Measurements from ENCODE around the gene DDX41.
"Not testable (repeated sequence)": the region's sequence is repeated elsewhere in the genome, so short reads cannot be mapped to it uniquely, and the experiment has no call there.

DDX41 gene

DNA sequence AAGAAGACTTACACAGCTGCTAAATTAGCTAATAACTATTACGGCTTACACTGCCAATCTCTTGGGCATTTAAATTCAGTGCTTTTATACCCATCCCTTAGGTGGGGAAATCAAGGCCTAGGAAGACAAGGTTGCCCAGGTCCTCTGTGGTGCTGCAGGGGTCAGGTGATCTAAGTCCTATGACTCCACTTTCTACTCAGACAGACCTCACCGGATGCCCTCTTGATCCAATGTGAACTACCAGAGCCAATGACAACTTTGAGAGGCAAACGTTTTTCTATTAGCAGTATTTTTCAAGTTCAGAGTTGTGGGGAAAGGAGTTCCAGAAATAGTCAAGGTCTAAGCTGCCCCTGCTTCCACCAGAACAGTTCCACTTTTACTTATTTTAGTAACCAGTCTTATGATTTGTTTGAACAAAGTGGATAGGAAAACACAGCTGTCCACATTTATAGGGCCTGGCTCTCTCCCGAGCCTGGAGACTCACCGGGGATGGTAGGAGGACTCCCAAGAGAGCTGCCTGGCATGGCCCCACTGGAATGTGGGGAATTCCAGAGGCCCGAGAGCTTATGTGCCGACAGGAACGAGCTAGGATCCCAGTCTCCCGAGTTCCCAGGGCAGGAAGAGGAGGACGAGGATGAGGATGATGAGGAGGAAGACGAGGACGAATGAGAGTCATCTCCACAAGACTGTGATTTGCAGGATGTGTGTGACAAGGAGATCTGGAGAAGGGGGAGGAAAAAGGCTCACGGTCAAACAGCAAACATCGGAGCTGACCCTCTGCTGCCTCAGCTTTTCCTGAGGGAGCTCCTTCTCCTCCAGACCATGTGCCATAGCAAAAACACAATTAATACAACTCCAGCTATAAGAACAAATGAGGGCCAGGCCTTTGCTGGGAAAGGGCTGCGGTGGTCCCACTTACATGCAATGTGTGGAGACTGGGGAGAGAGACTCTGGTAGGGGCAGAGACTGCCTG is 20.9 kb upstream of the DDX41 start:
- no peak for DNase-seq

DNA sequence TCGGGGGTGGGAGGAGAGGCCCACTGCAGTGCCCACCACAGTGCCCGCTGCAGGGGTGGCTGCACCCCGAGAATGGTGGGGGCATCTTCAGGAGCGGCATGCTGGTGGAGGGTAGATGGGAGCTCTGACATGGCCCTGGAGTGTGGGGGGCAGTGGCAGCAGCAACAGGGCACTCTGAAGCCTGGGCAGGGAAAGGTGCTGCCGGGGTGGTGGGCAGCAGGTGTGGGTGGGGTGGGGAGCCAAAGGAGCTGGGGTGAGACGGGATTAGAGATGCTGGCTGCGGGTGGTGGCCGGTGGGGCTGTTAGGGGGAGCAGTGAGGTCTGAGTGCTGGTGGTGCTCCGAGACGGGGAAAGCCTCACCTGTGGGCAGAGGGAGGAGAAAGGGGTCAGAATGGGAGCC is 19.6 kb upstream of the DDX41 start:
- DNase-seq: no peak

DNA sequence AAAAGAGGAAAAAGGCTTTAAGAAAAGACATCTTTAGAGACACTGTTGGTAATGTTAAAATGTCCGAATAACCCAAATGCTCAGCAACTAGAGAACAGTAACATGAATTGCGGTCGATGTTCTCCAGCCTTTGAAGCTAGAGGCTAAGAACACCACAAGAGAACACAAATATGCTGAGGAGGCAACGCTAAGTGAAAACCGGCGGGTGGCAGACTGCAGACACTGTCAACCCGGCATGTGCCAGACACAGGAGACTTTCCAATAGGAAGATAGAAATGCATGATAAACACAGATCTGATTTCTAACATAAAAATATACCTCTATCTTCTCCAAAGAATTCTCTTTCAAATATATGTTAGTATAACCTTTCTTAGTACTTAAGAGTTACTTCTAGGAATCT is 18.4 kb upstream of the DDX41 start:
- DNase-seq: no peak

DNA sequence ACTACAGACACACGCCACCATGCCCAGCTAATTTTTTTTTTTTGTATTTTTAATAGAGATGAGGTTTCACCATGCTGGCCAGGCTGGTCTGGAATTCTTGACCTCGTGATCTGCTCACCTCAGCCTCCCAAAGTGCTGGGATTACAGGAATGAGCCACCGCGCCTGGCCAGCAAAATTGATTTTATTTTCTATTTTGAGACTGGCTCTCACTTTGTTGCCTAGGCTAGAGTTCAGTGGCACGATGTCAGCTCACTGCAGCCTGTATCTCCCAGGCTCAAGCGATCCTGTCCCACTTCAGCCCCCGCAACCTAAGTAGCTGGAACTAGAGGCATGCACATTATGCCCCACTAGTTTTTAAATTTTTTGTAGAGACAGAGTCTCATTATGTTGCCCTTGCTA is 17.7 kb upstream of the DDX41 start:
- not testable (repeated sequence) for DNase-seq

DNA sequence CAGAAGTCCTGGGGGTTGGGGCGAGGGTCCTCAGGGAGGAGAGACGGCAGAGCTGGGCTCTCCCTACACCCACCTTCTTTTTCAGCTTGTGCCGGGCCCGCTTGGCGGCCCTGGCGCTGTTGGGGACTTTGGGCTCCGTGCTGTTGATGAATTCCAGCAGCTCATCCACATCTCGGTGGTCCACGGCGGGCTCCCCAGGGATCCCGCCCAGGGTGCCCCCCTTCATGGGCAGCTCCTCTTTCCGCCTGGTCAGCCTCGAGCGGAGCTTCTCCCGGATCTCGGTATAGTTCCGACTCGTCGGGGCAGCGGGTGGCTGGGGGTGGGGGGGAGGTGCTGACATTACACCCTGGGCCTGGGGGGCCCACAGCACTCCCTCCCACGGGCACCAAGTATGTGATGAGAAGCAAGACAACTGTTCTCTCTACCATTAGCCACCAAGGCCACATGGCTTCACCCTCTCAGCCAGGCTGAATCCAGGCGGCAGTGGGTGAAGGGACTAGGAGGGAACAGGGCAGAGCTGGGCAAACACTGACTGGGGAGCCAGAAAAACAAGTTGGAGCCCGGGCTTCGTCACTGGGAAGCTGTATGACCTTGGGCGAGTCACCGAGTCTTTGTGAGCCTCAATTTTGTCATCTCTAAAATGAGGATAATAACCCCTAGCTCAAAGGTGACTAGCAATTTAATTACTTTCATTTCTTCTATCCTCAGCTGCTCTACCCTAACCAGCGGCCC is 14.6 kb upstream of the DDX41 start:
- no peak for DNase-seq

DNA sequence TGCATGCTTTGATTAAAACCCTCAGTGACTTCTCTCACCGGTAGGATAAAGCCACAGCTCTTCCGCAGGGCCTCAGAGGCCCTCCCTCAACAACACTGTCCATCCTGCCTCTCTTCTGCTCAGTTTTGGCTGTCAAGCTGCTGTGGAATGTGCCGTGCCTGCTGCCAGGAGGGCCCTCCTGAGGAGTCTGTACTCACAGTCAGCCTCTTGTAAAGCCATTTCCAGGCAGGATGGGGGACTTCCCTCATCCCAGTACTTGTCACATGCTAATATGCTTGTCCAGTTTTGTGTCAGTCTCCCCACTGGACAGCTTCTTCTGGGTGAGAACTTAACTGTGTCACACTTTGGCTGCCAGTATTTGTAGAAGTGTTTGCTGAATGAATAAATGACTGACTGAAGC is 13.9 kb upstream of the DDX41 start:
- no peak for DNase-seq

DNA sequence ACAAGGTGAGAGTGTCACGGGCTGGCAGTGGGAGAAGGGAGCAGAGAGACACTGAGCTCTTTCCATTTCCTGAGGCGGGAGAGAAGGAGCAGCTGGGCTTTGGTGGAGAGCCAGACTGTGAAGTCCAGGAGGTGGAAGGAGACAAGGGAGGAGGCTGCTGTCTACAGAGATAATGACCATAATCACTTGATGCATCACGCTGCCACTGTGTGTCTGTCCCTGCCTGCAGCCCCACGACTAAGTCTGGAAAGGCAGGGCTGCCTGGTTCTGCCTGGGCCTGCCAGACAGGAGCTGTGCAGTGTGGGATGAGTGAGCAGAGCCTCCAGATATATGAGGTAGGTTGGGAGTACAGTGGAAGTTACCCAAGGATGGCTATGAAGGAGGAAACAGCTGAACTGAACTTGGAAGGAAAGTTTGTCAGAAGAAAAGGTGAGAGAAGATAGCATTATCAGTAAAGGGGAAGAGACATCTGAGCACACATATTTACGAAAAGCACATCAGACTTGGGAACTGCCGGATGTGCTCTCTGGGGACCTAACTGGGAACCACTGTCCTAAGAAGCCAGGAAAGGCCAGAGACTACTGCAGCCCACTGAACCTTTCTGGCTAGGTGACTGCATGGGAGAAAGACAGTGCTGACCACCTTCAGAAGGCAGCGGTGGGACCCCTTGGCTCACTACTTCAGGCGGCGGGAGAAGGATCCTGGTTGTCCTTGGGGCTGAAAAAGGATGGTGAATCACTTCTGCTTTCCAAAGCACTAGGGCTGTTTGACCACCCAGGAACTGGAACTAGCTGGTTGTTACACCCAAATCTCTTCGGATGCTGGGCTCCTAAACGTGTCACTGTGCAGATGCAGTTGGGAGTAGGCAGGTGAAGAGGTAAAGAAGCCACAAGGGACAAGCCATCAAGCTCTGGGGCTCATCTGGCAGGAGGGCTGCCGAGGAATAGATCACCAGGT is 12.8 kb upstream of the DDX41 start:
- no peak for DNase-seq

DNA sequence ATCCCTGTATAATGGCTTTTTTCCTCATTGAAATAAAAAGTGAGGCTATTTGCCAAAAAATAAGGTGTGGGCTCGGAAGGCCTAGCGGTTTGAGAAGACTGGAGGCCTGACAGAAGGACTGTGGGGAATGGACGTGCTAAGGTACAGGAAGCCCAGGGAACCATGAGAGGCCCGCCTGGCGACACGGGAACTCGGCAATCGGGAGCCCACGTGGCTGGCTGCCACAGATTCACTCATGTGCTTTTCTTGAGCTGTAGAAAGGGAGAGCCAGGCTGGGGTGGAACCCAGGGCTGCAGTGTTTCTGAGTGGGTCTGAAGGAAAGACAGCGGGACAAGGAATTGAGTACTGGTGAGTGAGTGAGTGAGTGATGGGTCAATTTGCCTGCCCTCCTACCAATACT is 11.9 kb upstream of the DDX41 start:
- DNase-seq: no peak

DNA sequence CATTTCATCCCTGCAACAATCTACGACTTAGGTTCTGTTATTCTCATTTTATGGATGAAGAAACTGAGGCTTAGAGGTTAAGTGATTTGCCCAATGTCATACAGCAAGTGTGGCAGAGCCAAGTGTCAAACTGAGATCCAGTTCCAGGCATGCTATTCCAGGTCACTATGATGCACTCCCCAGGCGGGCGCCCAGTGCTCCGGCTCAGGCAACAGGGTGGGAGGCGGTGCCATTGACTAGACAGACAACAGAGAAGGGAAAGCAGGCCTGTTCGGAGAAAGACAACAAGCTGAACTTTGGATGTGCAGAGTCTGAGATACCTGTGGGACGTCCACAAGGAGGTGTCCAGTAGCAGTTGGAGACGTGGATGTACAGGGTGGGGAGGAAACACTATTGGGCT is 10.8 kb upstream of the DDX41 start:
- no peak for DNase-seq

DNA sequence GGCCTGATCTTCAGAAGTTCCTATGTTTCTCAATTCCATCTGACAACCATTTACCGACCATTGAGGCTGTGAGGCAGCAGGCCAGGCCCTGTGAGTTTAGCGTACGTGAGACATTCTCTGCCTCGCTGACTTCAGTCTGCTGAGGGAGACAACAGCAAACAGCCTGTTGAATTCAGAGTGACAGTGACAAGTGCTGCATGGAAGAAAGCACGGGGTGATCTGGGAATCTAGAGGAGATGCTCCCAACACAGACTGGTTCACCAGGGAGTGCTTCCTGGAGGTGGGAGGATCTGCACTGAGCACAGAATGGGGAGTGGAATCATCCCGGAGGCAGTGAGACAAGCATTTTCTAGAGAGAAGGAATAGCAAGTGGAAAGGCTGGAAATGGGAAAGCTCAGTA is 10.0 kb upstream of the DDX41 start:
- no peak for DNase-seq

DNA sequence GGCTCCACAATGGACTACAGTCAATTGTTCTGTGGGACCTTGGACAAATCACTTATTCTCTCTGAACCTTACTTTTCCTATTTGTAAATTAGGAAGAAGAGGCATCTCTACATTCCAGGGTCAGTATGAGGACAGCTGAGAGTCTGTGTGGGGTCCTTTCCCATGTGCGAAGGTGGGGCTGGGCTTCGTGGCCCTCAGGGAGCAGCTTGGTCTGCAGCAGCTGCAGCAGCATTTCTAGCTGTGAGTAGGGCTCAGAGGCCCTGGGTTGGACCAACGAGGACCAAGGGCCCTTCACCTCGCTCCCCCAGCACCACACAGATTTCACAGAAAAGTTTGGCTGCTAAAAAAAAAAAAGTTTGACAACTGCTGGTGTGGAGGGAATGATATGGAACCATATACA is 9.4 kb upstream of the DDX41 start:
- no peak for DNase-seq

DNA sequence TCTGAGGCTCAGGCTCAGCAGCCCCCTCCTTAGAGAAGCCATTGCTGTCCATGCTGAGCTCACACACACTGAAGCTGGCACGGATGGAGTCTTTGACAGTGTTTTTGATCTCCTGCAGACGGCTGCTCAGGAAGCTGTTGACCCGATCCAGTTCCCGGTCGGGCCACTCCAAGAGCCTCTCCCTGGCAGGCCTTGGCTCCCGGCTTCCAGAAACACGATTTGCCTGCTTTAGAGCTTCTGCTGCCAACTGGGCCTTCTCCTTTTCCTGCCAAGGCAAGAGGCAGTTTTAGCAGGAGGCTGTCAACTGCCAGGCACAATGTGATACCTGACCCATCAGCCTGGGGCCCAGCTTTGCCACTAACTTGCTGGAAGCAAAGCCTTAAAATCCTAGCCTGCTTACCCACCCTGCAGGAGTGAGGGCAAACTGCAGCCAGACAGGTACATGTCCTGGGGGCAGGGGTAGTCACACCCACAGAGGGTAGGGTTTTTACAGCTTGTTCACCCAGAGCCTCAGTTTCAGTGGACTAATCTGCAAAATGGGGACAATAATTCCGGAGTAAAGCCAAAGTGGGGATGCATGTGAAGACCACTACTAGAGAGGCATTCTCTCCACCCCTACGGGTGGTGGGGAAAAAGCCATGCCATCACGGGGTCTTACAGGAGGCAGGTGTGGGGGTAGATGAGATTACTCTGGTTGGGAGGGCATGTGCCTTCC is 8.3 kb upstream of the DDX41 start:
- no peak for DNase-seq

DNA sequence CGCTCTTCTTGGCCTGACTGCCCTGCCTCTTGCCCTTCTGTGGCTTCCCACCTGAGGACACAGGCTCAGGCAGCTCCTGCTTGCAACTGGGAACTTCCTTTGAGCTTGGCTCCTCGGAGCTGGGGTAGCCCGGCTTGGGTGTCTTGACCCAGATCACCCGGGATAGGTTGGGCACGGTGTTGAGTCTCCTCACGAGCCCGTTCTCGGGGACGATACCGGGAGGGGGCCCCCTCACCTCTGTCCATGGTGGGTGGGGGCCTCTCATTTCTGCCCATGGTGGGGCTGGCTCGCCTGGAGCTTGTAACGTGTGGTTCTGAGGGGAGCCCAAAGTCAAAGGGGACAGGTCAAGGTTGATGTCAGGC is 7.8 kb upstream of the DDX41 start:
- DNase-seq: no peak

DNA sequence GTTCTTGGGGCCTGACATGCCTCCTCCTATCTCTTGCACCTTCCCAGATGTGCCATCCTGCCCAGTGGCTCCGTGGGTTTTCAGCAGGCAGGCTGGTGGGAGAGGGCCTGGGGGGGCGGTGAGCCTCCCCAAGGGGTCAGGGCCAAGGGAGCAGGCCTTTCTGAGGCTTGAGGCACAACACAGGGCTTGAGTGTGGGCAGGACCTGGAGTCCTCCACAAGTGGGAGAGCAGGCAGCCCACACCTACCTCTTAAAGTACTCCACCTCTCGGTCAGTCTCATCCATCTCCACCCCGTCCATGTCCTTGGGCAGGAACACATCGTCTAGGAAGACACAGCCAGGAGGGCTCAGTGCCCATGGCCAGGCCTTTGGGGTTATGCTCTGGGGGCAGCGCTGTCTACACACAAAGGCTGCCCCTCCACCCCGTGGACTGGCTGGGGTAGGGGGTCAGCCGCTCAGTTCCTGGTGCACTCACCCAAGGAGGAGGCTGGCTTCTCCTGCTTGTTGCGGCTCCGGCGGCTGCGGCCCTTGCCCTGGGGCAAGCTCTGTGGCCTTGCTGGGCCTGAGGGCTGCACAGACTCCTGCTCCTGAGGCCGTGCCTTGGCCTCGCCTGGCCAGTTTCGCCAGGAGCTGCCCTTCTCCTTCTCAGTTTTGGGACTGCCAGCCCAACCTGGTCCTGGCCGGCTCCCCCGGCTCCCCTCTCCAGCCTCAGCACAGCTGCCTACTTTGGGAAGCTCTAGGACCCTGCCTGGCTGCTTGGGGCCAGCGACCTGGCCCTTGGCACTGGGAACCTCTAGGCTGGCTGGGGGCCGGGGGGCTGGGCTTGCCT is 7.2 kb upstream of the DDX41 start:
- no peak for DNase-seq

DNA sequence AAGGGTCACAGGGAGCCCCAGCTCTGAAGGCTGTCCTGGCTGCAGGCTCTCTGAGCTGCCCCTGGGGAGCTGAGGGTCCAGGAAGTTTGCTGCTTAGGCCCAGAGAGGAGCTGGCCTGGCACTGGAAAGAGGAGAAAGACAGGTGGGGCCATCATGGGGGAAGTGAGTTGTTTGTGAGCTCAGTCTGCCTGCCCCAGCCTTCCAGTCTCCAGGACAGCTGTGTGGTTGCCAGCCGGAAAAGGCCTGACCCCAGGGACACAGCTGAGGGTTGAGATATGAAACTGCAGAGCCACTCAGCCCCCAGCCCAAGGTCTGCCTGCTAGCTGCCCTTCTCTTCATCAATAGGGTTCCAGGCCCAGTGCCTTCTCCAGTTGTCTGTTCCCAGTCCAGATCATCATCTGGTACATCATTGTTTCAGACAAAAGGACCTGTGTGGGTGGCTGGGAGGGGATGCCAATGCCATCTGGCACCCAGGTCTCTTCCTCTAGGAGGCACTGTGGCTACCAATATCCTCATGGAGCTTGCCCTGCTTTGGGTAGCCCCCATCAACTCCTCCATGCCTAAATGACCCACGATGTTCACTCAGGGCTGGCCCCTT is 4.3 kb upstream of the DDX41 start:
- no peak for DNase-seq

DNA sequence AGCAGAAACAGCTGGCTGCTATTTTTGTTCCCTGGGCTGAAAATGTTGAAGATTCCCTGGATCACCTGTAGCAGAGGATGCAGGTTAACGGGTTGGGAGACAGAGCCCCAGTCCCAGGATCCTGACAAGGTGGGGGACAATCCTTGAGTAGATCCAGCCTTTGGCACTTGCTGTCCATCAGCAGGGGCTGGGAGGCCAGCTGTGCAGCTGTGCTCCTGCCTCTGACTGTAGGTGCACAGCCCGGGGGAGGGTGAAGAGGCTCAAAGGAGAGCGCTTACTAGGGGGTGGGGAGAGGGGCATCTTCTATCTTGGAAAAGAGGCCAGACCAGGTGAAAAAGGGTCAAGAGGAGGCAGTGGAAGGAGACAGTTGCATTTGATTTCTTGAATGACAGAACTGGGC is 3.5 kb upstream of the DDX41 start:
- DNase-seq: no peak

DNA sequence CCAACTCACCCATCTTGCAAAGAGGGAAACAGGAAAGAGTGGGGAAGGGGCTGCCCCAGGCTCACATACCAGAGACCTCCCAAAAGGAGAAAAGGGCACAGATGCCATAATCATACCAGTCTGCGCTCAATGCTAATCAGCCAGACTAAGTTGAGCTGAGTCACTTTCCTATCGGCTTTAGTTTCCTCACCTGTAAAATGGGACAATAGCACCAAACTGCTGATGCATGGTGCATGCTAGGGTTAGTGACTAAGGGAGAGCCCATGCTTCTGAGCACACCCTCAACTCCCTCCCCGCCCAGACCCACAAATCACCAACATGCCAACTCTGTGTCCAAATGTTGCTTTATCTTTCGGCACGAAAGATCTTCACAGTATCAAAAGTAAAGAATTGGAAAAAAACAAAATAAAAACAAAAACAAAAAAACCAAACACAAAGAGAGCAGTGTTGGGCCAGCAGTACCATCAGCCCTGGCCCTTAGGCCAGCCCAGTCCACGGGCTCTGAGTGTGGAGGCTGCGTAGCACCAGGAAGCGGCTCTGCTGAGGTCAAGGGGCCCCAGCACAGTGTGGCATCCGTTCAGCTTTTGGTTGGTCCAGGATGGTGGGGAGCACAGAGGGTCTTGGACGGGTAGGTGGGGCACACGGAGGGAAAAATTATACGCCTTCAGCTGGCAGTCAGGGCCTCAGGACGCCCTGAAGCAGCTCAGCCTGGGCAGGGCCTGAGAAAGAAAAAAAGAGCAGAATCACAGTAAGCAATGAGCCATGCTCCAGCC is 2.9 kb upstream of the DDX41 start:
- no peak for DNase-seq

DNA sequence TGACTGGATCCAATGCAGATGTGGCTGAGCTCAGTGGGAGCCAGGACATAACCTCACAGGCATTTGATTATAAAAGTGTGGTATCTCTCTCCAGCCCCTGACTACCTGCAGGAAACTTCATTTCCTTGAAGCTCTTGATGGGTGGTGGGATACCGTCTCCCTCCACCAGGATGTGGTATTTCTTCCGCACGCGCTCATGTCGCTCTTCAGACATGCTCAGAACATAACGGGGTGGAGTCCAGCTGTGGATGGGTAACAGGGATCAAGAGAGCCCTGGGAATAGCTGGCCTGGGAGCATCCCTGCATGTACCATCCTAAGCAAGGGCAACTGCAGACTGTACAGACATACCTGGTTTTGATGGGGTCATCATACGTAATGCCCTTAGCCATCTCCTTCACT is 1.2 kb downstream of the DDX41 start:
- DNase-seq: no peak

DNA sequence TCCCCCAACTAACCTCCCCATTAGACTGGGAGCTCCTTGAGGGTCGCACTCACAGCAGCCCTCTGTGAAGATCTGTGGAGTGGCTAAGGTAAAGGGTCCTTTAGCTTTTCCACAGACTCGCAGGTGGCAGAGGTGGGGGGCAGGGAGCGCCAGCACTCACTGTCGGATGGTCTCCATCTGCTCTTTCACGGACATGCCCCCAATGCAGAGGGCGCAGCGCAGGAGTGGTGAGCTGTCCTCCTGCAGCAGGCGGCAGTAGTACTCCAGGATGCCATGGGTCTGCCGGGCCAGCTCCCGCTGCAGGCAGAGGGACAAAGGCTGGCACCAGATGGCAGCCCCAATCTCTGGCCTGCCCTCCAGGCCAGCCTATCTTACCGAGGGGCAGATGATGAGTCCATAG is 2.2 kb downstream of the DDX41 start:
- no peak for DNase-seq

DNA sequence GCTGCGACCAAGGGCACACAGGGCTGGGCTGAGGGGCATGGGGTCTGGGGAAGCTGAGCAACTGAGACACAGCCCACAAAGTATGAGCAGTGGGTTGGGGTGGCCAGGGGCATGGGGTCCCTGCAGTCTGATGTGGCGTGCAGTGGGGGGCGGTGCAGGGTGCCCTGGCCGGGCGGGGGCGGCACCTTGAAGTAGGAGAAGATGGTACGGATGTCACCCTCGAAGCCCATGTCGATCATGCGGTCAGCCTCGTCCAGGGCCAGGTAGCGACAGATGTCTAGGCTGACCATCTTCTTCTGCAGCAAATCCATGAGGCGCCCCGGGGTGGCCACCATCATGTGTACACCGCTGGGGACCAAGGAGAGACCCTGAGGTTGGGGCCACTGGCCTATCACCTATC is 3.3 kb downstream of the DDX41 start:
- DNase-seq: no peak

All from stimulated activated CD4-positive, alpha-beta T cell treated with anti-CD3 and anti-CD28 coated beads, Interleukin-2, amount 100 ng/mL, for 24 hours (primary cell).